Fibroblast of upper back skin (primary cell): Measurements from ENCODE around the gene RNASEH1.
"Not testable (repeated sequence)": the region's sequence is repeated elsewhere in the genome, so short reads cannot be mapped to it uniquely, and the experiment has no call there.

Experiments used
- DNase-seq: peaks from one replicate; pipeline ENCODE4 v3.0.0-alpha.2; 2013

The RNASEH1 gene

GRCh38 chr2:3588084-3588483 is 30.0 kb upstream of the RNASEH1 start:
- no peak for DNase-seq

- no peak for DNase-seq
Observed at GRCh38 chr2:3587432-3587831, 29.3 kb upstream of the RNASEH1 start.

GRCh38 chr2:3587021-3587420 is 28.9 kb upstream of the RNASEH1 start:
- DNase-seq: no peak

GRCh38 chr2:3586220-3586619 is 28.1 kb upstream of the RNASEH1 start:
- no peak for DNase-seq

GRCh38 chr2:3585261-3586109 is 27.4 kb upstream of the RNASEH1 start:
- peak; percentile 46 for DNase-seq

GRCh38 chr2:3584608-3585260 is 26.6 kb upstream of the RNASEH1 start:
- DNase-seq: no peak

GRCh38 chr2:3584076-3584475 is 25.9 kb upstream of the RNASEH1 start:
- no peak for DNase-seq

- no peak for DNase-seq
Observed at GRCh38 chr2:3581367-3582262, 23.5 kb upstream of the RNASEH1 start.

GRCh38 chr2:3580449-3580848 is 22.3 kb upstream of the RNASEH1 start:
- no peak for DNase-seq

GRCh38 chr2:3578987-3579386 is 20.9 kb upstream of the RNASEH1 start:
- DNase-seq: no peak

GRCh38 chr2:3576263-3576630 is 18.1 kb upstream of the RNASEH1 start:
- not testable (repeated sequence) for DNase-seq

- DNase-seq: no peak
Observed at GRCh38 chr2:3575534-3576262, 17.6 kb upstream of the RNASEH1 start.

GRCh38 chr2:3574155-3574554 is 16.0 kb upstream of the RNASEH1 start:
- DNase-seq: no peak

- DNase-seq: no peak
Observed at GRCh38 chr2:3572620-3573019, 14.5 kb upstream of the RNASEH1 start.

- no peak for DNase-seq
Observed at GRCh38 chr2:3571284-3571683, 13.2 kb upstream of the RNASEH1 start.

GRCh38 chr2:3569656-3570055 is 11.5 kb upstream of the RNASEH1 start:
- not testable (repeated sequence) for DNase-seq

- no peak for DNase-seq
Observed at GRCh38 chr2:3566806-3567205, 8.7 kb upstream of the RNASEH1 start.

- no peak for DNase-seq
Observed at GRCh38 chr2:3565117-3565516, 7.0 kb upstream of the RNASEH1 start.

GRCh38 chr2:3563521-3563976 is 5.4 kb upstream of the RNASEH1 start:
- no peak for DNase-seq

GRCh38 chr2:3557639-3558204 is 411 bp downstream of the RNASEH1 start:
- no peak for DNase-seq

GRCh38 chr2:3553946-3554345 is 4.2 kb downstream of the RNASEH1 start:
- no peak for DNase-seq

GRCh38 chr2:3547915-3548314 is 10.2 kb downstream of the RNASEH1 start:
- DNase-seq: no peak
